DND-41 (cell line): Measurements from ENCODE around the gene MC5R.

Source experiments
- CTCF ChIP-seq: IDR thresholded peaks from 2 replicates; pipeline ENCODE4 v1.5.1; 2012; ENCODE audit warnings: borderline replicate concordance, low read length, moderate library complexity, mild to moderate bottlenecking; ENCODE audit not compliant: poor library complexity, severe bottlenecking; ENCODE audit errors: extremely low read depth
- EZH2 ChIP-seq: IDR thresholded peaks from 3 replicates; pipeline ENCODE4 v1.6.1; 2012; ENCODE audit warnings: borderline replicate concordance, low read depth, mild to moderate bottlenecking, moderate library complexity, low read length, inconsistent platforms; ENCODE audit not compliant: severe bottlenecking

DNA sequence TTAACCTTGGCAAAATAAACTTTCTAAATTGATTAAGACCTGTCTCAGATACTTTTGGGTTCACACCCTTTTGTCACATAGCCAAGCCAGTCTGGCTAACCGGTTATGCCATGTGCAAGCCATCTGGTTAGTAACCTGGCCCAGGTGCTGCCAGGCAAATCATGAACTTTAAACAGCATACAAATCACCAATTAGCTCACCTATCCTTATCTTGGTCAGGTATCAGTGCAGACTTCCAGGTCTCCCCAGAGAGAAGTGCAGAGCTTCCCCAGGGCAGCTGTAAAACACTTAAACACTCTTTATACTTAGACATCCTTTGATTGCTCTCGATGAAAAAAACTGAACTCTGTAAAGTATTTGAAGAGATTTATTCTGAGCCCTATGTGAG, 14.9 kb upstream of the MC5R start:
- TF ChIP-seq CTCF = no peak
- TF ChIP-seq EZH2 = no peak
